Vagina (tissue), 2 donors: ENCODE measurements around the gene COL23A1.

Source experiments
- CTCF ChIP-seq, 3 experiments: fragments of 450-650 bp in 2 of 3; fragments of 200-600 bp in 1 of 3; sonication (generic) in 1 of 3; IDR thresholded peaks; one replicate each; pipeline ENCODE4 v1.5.1; 2017 to 2019; ENCODE audit warnings: antibody characterized with exemption in 3 of 3, mild to moderate bottlenecking in 2 of 3, moderate library complexity in 2 of 3
- POLR2A ChIP-seq, 2 donors: fragments of 450-650 bp; IDR thresholded peaks; one replicate each; pipeline ENCODE4 v1.6.1; 2017; ENCODE audit warnings: antibody characterized with exemption in 2 of 2, mild to moderate bottlenecking in 2 of 2, moderate library complexity in 2 of 2
- POLR2AphosphoS5 ChIP-seq, 2 donors: sonication (generic); formaldehyde crosslinking; IDR thresholded peaks; one replicate each; pipeline ENCODE4 v1.9.0; 2017; ENCODE audit warnings: antibody characterized with exemption in 2 of 2, mild to moderate bottlenecking in 2 of 2, low read depth in 1 of 2; ENCODE audit not compliant: insufficient read depth in 1 of 2

- no peak for TF ChIP-seq CTCF (IDR thresholded peaks at IDR 0.05)
- no peak for TF ChIP-seq POLR2A (IDR thresholded peaks at IDR 0.05)
- TF ChIP-seq POLR2AphosphoS5 (IDR thresholded peaks at IDR 0.05; ENCODE audit: insufficient read depth in 1 of 2, low read depth in 1 of 2): no peak
These were observed 225.9 kb downstream of the COL23A1 start for GRCh38 chr5:178364326-178364675.
